ENCODE measurements around the gene ARHGEF25.
"Not testable (repeated sequence)": the region's sequence is repeated elsewhere in the genome, so short reads cannot be mapped to it uniquely, and the experiment has no call there.

Gene ARHGEF25

GRCh38 chr12:57630891-57631433 is 19.7 kb downstream of the ARHGEF25 start:
- no peak for DNase-seq (ENCODE audit: low spot score)
- TF ChIP-seq, protein P1, sequence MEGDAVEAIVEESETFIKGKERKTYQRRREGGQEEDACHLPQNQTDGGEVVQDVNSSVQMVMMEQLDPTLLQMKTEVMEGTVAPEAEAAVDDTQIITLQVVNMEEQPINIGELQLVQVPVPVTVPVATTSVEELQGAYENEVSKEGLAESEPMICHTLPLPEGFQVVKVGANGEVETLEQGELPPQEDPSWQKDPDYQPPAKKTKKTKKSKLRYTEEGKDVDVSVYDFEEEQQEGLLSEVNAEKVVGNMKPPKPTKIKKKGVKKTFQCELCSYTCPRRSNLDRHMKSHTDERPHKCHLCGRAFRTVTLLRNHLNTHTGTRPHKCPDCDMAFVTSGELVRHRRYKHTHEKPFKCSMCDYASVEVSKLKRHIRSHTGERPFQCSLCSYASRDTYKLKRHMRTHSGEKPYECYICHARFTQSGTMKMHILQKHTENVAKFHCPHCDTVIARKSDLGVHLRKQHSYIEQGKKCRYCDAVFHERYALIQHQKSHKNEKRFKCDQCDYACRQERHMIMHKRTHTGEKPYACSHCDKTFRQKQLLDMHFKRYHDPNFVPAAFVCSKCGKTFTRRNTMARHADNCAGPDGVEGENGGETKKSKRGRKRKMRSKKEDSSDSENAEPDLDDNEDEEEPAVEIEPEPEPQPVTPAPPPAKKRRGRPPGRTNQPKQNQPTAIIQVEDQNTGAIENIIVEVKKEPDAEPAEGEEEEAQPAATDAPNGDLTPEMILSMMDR (IDR thresholded peaks at IDR 0.05; ENCODE audit: extremely low read depth, missing control alignments) = no peak

GRCh38 chr12:57631566-57632072 is 20.4 kb downstream of the ARHGEF25 start:
- DNase-seq (ENCODE audit: low spot score) = peak; percentile 23
- TF ChIP-seq, protein P1 (IDR thresholded peaks at IDR 0.05; ENCODE audit: extremely low read depth, missing control alignments) = no peak

GRCh38 chr12:57632073-57632957 is 21.1 kb downstream of the ARHGEF25 start:
- peak; percentile 48 for DNase-seq (ENCODE audit: low spot score)
- TF ChIP-seq, protein P1 (IDR thresholded peaks at IDR 0.05; ENCODE audit: extremely low read depth, missing control alignments) = no peak

DNA sequence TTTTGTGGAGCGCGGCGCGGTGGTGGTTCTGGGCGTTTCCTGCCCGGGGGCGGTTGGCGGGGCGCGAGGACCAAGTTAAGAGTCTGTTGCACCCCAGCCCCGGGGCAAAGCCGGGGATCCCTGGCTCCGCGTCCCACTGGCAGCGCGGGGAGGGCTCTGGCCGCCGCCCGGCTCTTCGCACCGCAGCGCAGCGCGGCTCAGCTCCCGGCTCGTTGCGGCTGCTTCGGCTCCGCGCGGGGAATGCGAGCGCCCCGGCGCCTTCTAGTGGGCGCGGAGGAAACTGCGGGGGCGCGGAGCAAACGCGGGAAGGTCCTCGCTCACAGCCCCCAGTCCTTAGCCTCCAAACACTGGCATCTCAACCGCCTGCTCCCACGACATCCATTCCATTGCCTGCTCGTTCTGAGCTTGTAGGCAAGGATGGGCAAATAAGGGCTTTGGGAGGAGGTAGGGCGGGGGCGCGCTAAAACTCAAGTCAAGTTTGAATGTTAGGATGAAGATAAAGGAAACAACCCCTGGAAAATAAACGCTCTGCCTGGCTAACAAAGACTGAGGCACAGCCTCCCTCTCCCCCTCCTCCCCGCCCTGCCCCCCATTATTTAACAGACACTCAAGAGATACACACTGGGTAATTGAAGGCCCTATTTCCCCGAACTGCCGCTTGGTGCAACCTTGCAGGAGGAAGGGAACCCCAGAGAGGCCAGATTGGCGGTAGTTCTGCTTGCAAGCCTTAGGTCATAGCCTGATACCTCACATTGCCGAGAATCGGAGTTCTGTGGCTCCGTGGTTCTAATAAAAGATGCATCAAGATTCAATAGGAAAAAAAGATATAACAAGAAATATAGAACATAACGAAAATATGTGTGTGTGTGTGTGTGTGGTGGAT is 22.0 kb downstream of the ARHGEF25 start, which contains the start of gene B4GALNT1:
TSS of gene B4GALNT1 (minus strand) at position 244 of the 883 bp plus-strand sequence. CDS start 1,069 bp downstream, outside the sequence.
- DNase-seq (ENCODE audit: low spot score) = peak; percentile 88

DNA sequence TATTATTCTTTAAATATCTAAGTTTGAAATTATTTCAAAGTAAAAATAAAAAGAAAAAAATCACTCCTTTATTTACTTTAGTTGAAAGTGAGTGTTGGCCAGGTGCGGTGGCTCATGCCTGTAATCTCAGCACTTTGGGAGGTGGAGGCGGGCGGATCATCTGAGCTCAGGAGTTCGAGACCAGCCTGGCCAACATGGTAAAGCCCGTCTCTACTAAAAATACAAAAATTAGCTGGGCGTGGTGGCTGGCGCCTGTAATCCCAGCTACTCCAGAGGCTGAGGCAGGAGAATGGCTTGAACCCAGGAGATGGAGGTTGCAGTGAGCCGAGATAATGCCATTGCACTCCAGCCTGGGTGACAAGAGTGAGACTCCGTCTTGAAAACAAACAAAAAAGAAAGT is 25.5 kb downstream of the ARHGEF25 start:
- DNase-seq (ENCODE audit: low spot score) = not testable (repeated sequence)

More for the DNA sequence above, 22.0 kb downstream of the ARHGEF25 start, which contains the start of gene B4GALNT1:
- TF ChIP-seq, protein P1 (IDR thresholded peaks at IDR 0.05; ENCODE audit: extremely low read depth, missing control alignments) = peak; percentile 98

DNA sequence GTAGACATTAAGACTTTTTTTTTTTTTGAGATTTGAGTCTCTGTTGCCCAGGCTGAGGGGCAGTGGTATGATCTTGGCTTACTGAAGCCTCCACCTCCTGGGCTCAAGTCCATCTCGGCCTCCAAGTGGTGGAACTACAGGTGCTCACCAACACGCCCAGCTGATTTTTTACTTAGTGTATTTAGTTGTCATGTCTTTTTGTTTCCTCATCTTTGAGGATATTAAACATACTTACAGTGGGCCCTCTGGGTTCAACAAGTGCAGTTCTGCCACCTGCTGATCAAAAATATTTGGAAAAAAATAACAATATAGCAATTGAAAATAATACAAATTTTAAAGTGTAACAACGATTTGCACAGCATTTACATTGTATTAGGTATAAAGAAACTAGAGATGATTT is 26.1 kb downstream of the ARHGEF25 start:
- no peak for DNase-seq (ENCODE audit: low spot score)
- TF ChIP-seq, protein P1 (IDR thresholded peaks at IDR 0.05; ENCODE audit: extremely low read depth, missing control alignments) = no peak

DNA sequence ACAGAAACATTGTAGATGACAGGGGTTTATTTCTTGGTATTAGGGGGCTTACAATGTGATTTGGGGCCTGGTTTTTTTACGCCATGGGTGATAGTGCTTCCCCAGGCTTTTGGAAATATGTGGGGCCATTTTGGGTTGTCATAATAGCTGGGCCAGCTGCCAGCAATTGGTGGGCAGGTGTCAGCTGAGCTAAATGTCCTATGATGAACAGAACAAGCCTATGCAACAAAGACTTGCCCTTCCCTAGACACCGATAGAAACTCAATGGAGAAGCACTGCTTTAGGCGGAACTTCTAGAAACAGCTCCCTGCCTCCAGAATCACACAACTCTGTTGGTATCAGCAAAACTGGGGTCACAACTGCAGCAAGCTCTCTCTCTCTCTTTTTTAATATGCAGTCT is 26.9 kb downstream of the ARHGEF25 start:
- no peak for DNase-seq (ENCODE audit: low spot score)
- TF ChIP-seq, protein P1 (IDR thresholded peaks at IDR 0.05; ENCODE audit: extremely low read depth, missing control alignments) = no peak

Data from GM20000 (cell line).